ENCODE measurements around the gene FOXO6.
"Not testable (repeated sequence)": the region's sequence is repeated elsewhere in the genome, so short reads cannot be mapped to it uniquely, and the experiment has no call there.

The FOXO6 gene

GRCh38 chr1:41330588-41331545 is 30.4 kb upstream of the FOXO6 start:
- Histone ChIP-seq H3K4me1 (ENCODE audit: control insufficient read depth in 1 of 2, insufficient read depth in 1 of 2, low read depth in 1 of 2, low read length in 1 of 2) (no peaks in the 10 kb centered on the region), H3K27me3 (peaks cover 6% of the 10 kb centered on the region), H3K4me3 (ENCODE audit: low read depth in 1 of 2, low read length in 1 of 2) (no peak overlapping the region), H3K27ac (no peak overlapping the region), H3K36me3 (no peaks in the 10 kb centered on the region), H3K9me3 (no peaks in the 10 kb centered on the region)
- no peak for TF ChIP-seq CTCF (IDR thresholded peaks at IDR 0.05)

- H3K4me3 ChIP-seq (ENCODE audit: low read depth in 1 of 2, low read length in 1 of 2), result no peak overlapping the region
- no peak for TF ChIP-seq CTCF (IDR thresholded peaks at IDR 0.05)
- no peaks in the 10 kb centered on the region for H3K36me3 ChIP-seq
- H3K4me1 ChIP-seq (ENCODE audit: control insufficient read depth in 1 of 2, insufficient read depth in 1 of 2, low read depth in 1 of 2, low read length in 1 of 2), result no peaks in the 10 kb centered on the region
- no peaks in the 10 kb centered on the region for H3K9me3 ChIP-seq
- H3K27me3 ChIP-seq, result peaks cover 6% of the 10 kb centered on the region
- no peak overlapping the region for H3K27ac ChIP-seq
Measured at GRCh38 chr1:41331546-41331917, 29.7 kb upstream of the FOXO6 start.

GRCh38 chr1:41332161-41332560 is 29.1 kb upstream of the FOXO6 start:
- not testable (repeated sequence) for H3K4me3 ChIP-seq (ENCODE audit: low read depth in 1 of 2, low read length in 1 of 2); H3K9me3 ChIP-seq; H3K4me1 ChIP-seq (ENCODE audit: control insufficient read depth in 1 of 2, insufficient read depth in 1 of 2, low read depth in 1 of 2, low read length in 1 of 2); H3K27ac ChIP-seq; H3K36me3 ChIP-seq; H3K27me3 ChIP-seq

- Histone ChIP-seq H3K9me3 (no peaks in the 10 kb centered on the region), H3K36me3 (no peaks in the 10 kb centered on the region), H3K4me3 (ENCODE audit: low read depth in 1 of 2, low read length in 1 of 2) (no peak overlapping the region), H3K4me1 (ENCODE audit: control insufficient read depth in 1 of 2, insufficient read depth in 1 of 2, low read depth in 1 of 2, low read length in 1 of 2) (no peaks in the 10 kb centered on the region), H3K27ac (no peak overlapping the region), H3K27me3 (peaks cover 13% of the 10 kb centered on the region)
- TF ChIP-seq CTCF (IDR thresholded peaks at IDR 0.05), result no peak
Measured at GRCh38 chr1:41333146-41333784, 28.0 kb upstream of the FOXO6 start.

GRCh38 chr1:41338820-41339219 is 22.4 kb upstream of the FOXO6 start:
- TF ChIP-seq CTCF (IDR thresholded peaks at IDR 0.05), result no peak
- no peak overlapping the region for H3K4me3 ChIP-seq (ENCODE audit: low read depth in 1 of 2, low read length in 1 of 2)
- H3K4me1 ChIP-seq (ENCODE audit: control insufficient read depth in 1 of 2, insufficient read depth in 1 of 2, low read depth in 1 of 2, low read length in 1 of 2), result no peaks in the 10 kb centered on the region
- no peaks in the 10 kb centered on the region for H3K9me3 ChIP-seq
- peaks cover 36% of the 10 kb centered on the region for H3K27me3 ChIP-seq
- H3K36me3 ChIP-seq, result no peaks in the 10 kb centered on the region
- no peak overlapping the region for H3K27ac ChIP-seq

Data from neutrophil (primary cell).